B cell (primary cell): ENCODE measurements around the gene AK4. TPM values are rescaled to one million over a fixed set of nuclear protein-coding genes. Genes with fewer than 3 reads are reported as not detected.

Experiments
- ATAC-seq: fragments of 200-7000 bp; cut with Tn5 transposase; one replicate; pipeline ENCODE4 v1.10.0; 2021; ENCODE audit warnings: low read depth, mild to moderate bottlenecking, moderate number of reproducible peaks, moderate library complexity
- CTCF ChIA-PET: fragments of 350-600 bp; sonication (Branson Sonifier 250); formaldehyde crosslinking; loops from one replicate; lab custom pipeline; 2021; ENCODE audit warnings: antibody characterized with exemption, inconsistent platforms; lab: Charles Lee
- POLR2A ChIA-PET: fragments of 350-600 bp; sonication (Branson Sonifier 250); formaldehyde crosslinking; loops from one replicate; lab custom pipeline; 2021; ENCODE audit warnings: antibody characterized with exemption; lab: Charles Lee
- DNase-seq: peaks from one replicate; pipeline ENCODE4 v3.0.0; 2013
- H2AFZ ChIP-seq: 2 replicates; pipeline ENCODE4 v1.6.1; 2012; ENCODE audit warnings: mild to moderate bottlenecking, low read depth, low read length; ENCODE audit not compliant: insufficient read depth, poor library complexity, severe bottlenecking
- H3K27ac ChIP-seq, 2 donors: 1 replicate in 1 of 2; 2 replicates in 1 of 2; pipeline ENCODE4 v1.5.1; 2012 to 2013; ENCODE audit warnings: low read length in 2 of 2, mild to moderate bottlenecking in 2 of 2, moderate library complexity in 1 of 2
- H3K27me3 ChIP-seq, 4 experiments: fragments of 200-600 bp in 1 of 4; sonication (generic) in 1 of 4; replicated peaks in 1 of 4; 1 replicate in 2 of 4; 2 replicates in 2 of 4; pipeline versions ENCODE4 v1.6.1 to v1.7.0; 2013 to 2016; ENCODE audit warnings: low read length in 3 of 4, mild to moderate bottlenecking in 2 of 4, mixed read lengths in 1 of 4, moderate library complexity in 1 of 4; ENCODE audit not compliant: insufficient read depth in 4 of 4, control insufficient read depth in 3 of 4; ENCODE audit errors: control extremely low read depth in 1 of 4
- H3K36me3 ChIP-seq, 2 experiments: replicated peaks in 1 of 2; 1 replicate in 1 of 2; 2 replicates in 1 of 2; pipeline versions ENCODE4 v1.6.1 to v1.7.1; 2013; ENCODE audit warnings: low read length in 1 of 2; ENCODE audit not compliant: insufficient read depth in 2 of 2, control insufficient read depth in 1 of 2; ENCODE audit errors: control extremely low read depth in 1 of 2, extremely low read depth in 1 of 2
- H3K4me1 ChIP-seq, 2 donors: fragments of 200-600 bp in 1 of 2; sonication (generic) in 1 of 2; 1 replicate in 1 of 2; 2 replicates in 1 of 2; pipeline versions ENCODE4 v1.5.1 to v1.6.1; 2013 to 2017; ENCODE audit warnings: low read length in 2 of 2; ENCODE audit not compliant: control insufficient read depth in 2 of 2, insufficient read depth in 2 of 2
- H3K4me2 ChIP-seq: replicated peaks from 2 replicates; pipeline ENCODE3; 2012; ENCODE audit warnings: mild to moderate bottlenecking, low read depth, low read length; ENCODE audit not compliant: poor library complexity, severe bottlenecking
- H3K4me3 ChIP-seq, 5 experiments: fragments of 200-600 bp in 1 of 5; sonication (generic) in 1 of 5; 1 replicate in 3 of 5; 2 replicates in 2 of 5; pipeline versions ENCODE4 v1.5.1 to v1.7.0; 2011 to 2016; ENCODE audit warnings: low read length in 4 of 5, mild to moderate bottlenecking in 4 of 5, low read depth in 2 of 5, control low read depth in 1 of 5, moderate library complexity in 1 of 5; ENCODE audit not compliant: insufficient read depth in 1 of 5; ENCODE audit errors: control extremely low read depth in 1 of 5, extremely low read depth in 1 of 5
- H3K79me2 ChIP-seq: fragments of 200-600 bp; sonication (generic); one replicate; pipeline ENCODE4 v1.6.0; 2016; ENCODE audit warnings: low read length; ENCODE audit not compliant: control insufficient read depth, insufficient read depth
- H3K9ac ChIP-seq: fragments of 200-600 bp; sonication (generic); 2 replicates; pipeline ENCODE4 v1.6.1; 2017; ENCODE audit warnings: mild to moderate bottlenecking, low read length, moderate library complexity
- H3K9me3 ChIP-seq, 3 donors: one replicate each; pipeline versions ENCODE4 v1.6.1 to v1.7.1; 2013; ENCODE audit warnings: low read length in 2 of 3; ENCODE audit not compliant: control insufficient read depth in 2 of 3, insufficient read depth in 1 of 3; ENCODE audit errors: control extremely low read depth in 1 of 3
- H4K20me1 ChIP-seq: 2 replicates; pipeline ENCODE4 v1.6.0; 2012; ENCODE audit warnings: mild to moderate bottlenecking, low read length; ENCODE audit not compliant: insufficient read depth, control insufficient read depth, poor library complexity, severe bottlenecking
- H3K27ac Mint-ChIP-seq: one replicate; pipeline ENCODE4 v1.8.0; 2021; ENCODE audit warnings: mixed read lengths
- H3K27me3 Mint-ChIP-seq: one replicate; pipeline ENCODE4 v1.8.0; 2021; ENCODE audit warnings: mixed read lengths
- H3K4me1 Mint-ChIP-seq: one replicate; pipeline ENCODE4 v1.8.0; 2021; ENCODE audit warnings: mixed read lengths
- H3K4me3 Mint-ChIP-seq: one replicate; pipeline ENCODE4 v1.8.0; 2021; ENCODE audit warnings: mixed read lengths
- H3K9me3 Mint-ChIP-seq: one replicate; pipeline ENCODE4 v1.8.0; 2022; ENCODE audit warnings: mixed read lengths; ENCODE audit not compliant: insufficient read depth
- CTCF ChIP-seq: fragments of 200-600 bp; IDR thresholded peaks from one replicate; pipeline ENCODE4 v1.8.0; 2022; ENCODE audit warnings: antibody characterized with exemption, mild to moderate bottlenecking
- EZH2 ChIP-seq: IDR thresholded peaks from 2 replicates; pipeline ENCODE4 v1.6.1; 2012; ENCODE audit warnings: borderline replicate concordance, low read depth, mild to moderate bottlenecking, moderate library complexity, low read length; ENCODE audit not compliant: insufficient read depth, poor library complexity, severe bottlenecking
- WGBS: methylation state at CpG from one replicate; pipeline ENCODE4 v1.1.5; 2013; ENCODE audit warnings: missing lambda C conversion rate; ENCODE audit not compliant: insufficient coverage; 5-methylcytosine and 5-hydroxymethylcytosine counted together
- intact Hi-C: fragments of 100-400 bp; cut with micrococcal nuclease; formaldehyde crosslinking; loops from one replicate; pipeline ENCODE4 v1.10.0; 2022
- polyA plus RNA-seq: library from polyadenylated mRNA; depleted of rRNA; stranded (reverse); fragments of >200 nt; gene quantifications from 2 replicates; pipeline ENCODE4 v1.2.3, GENCODE V29; 2012
- total RNA-seq, 2 donors: library from RNA; stranded (reverse); fragments of 120-200 nt in 1 of 2; gene quantifications; 1 replicate in 1 of 2; 2 replicates in 1 of 2; pipeline versions ENCODE4 v1.2.3 to v1.2.4, GENCODE V29; 2013 to 2022

The AK4 gene
- total and polyA plus RNA-seq, 2 donors (not counting 1 experiment from before 2014, with no cell fraction given) = 0.34 TPM; not detected in 1

GRCh38 chr1:65255035-65255655, 107.1 kb downstream of the AK4 start:
- no peak overlapping the region for H3K27ac ChIP-seq
- CTCF ChIA-PET = interaction anchor here (1.2 kb wide), 1 partner anchor 39 kb away, joined by 3 read pairs; no protein-coding TSS in a partner anchor
- H2AFZ ChIP-seq = peak overlapping the region; percentile 80
- POLR2A ChIA-PET = no interaction called here
- Mint-ChIP-seq H3K27me3 (peaks cover 38% of the 10 kb centered on the region), H3K27ac (peak overlapping the region; percentile 18), H3K9me3 (no peaks in the 10 kb centered on the region), H3K4me3 (peak overlapping the region; percentile 91), H3K4me1 (peaks cover 14% of the 10 kb centered on the region)
- H4K20me1 ChIP-seq = no peaks in the 10 kb centered on the region
- H3K4me3 ChIP-seq = peak overlapping the region in 4 of 5 experiments; percentile 41 to 64 (median 61)
- peak overlapping the region; percentile 95 for H3K4me2 ChIP-seq
- intact Hi-C loops = loop anchor here (2.0 kb wide), 1 partner anchor 166 kb away; the partner anchor contains the start of genes LEPR and LEPROT
- no peak for ATAC-seq
- WGBS = 24% methylated on average over 18 of the region's 23 CpGs
- no peaks in the 10 kb centered on the region for H3K36me3 ChIP-seq
- no peak for TF ChIP-seq EZH2
- TF ChIP-seq CTCF = no peak
- peaks cover 0 to 3% (median 0%) of the 10 kb centered on the region in 3 donors for H3K9me3 ChIP-seq
- H3K79me2 ChIP-seq = no peaks in the 10 kb centered on the region
- H3K27me3 ChIP-seq = peaks cover 0 to 23% (median 7%) of the 10 kb centered on the region in 4 experiments
- H3K4me1 ChIP-seq = peaks cover 16% of the 10 kb centered on the region in 2 donors
- DNase-seq = no peak
- peak overlapping the region; percentile 66 for H3K9ac ChIP-seq

GRCh38 chr1:65255656-65256050, 107.7 kb downstream of the AK4 start:
- ChIA-PET CTCF (no interaction called here), POLR2A (no interaction called here)
- no peak overlapping the region for H3K27ac ChIP-seq
- H3K9ac ChIP-seq = no peak overlapping the region
- intact Hi-C loops = loop anchor here (2.0 kb wide), 1 partner anchor 165 kb away; the partner anchor contains the start of genes LEPR and LEPROT
- peaks cover 14% of the 10 kb centered on the region for H3K4me1 Mint-ChIP-seq
- H3K9me3 Mint-ChIP-seq = no peaks in the 10 kb centered on the region
- no peaks in the 10 kb centered on the region for H4K20me1 ChIP-seq
- DNase-seq = no peak
- peaks cover 35% of the 10 kb centered on the region for H3K27me3 Mint-ChIP-seq
- no peak for ATAC-seq
- H3K36me3 ChIP-seq = no peaks in the 10 kb centered on the region
- 91% methylated on average over 4 of the region's 9 CpGs for whole genome bisulfite sequencing
- no peaks in the 10 kb centered on the region for H3K79me2 ChIP-seq
- H3K27me3 ChIP-seq = peaks cover 0 to 23% (median 7%) of the 10 kb centered on the region in 4 experiments
- H3K9me3 ChIP-seq = peaks cover 0 to 3% (median 0%) of the 10 kb centered on the region in 3 donors
- peak overlapping the region; percentile 95 for H3K4me2 ChIP-seq
- H3K27ac Mint-ChIP-seq = no peak overlapping the region
- H3K4me3 ChIP-seq = no peak overlapping the region
- H2AFZ ChIP-seq = no peak overlapping the region
- no peak for TF ChIP-seq EZH2
- no peak for TF ChIP-seq CTCF
- peak overlapping the region; percentile 91 for H3K4me3 Mint-ChIP-seq
- H3K4me1 ChIP-seq = peaks cover 16% of the 10 kb centered on the region in 2 donors
